Hematopoietic multipotent progenitor cell treated with erythropoietin and hydrocortisone succinate and interleukin-3 and kit ligand, for 4 days (in vitro differentiated cells): ENCODE data around the gene AKAP12.
A peak's percentile ranks its signal among the peaks of the same experiment; 100 is the strongest.
"Not testable (repeated sequence)": the region's sequence is repeated elsewhere in the genome, so short reads cannot be mapped to it uniquely, and the experiment has no call there.

Experiments used
- DNase-seq: peaks from one replicate; pipeline ENCODE4 v3.0.0-alpha.2; 2015

AKAP12 gene

DNA sequence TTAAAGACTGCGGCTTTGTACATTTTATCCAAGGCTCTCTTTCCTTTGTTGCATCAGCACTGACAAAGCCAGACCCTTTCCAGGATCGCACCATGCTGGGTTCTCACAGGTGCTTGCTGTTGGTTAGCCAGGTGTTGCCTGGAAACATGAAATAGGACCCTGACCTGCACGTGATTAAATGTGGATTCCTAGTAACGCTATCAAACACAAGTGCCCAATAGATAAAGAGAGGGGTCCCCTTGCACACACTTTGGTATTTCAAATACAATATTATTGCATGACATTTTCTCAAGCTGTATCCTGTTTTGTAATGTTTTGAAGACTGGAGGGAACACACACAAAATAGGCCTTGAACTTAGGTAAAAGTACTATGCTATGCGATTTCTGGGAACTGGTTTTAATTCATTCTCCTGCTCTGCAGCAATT is 73.3 kb downstream of the AKAP12 start:
- DNase-seq = peak; percentile 31

DNA sequence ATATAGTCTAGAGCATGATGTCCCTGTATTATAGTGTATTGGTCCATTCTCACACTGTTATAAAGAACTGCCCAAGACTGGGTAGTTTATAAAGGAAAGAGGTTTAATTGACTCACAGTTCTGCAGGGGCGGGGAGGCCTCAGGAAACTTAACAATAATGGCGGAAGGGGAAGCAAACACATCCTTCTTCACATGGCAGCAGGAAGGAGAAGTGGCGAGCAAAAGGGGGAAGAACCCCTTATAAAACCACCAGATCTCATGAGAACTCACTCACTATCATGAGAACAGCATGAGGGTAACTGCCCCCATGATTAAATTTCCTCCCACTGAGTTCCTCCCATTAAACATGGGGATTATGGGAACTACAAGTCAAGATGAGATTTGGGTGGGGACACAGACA is 75.9 kb downstream of the AKAP12 start:
- peak; percentile 48 for DNase-seq

DNA sequence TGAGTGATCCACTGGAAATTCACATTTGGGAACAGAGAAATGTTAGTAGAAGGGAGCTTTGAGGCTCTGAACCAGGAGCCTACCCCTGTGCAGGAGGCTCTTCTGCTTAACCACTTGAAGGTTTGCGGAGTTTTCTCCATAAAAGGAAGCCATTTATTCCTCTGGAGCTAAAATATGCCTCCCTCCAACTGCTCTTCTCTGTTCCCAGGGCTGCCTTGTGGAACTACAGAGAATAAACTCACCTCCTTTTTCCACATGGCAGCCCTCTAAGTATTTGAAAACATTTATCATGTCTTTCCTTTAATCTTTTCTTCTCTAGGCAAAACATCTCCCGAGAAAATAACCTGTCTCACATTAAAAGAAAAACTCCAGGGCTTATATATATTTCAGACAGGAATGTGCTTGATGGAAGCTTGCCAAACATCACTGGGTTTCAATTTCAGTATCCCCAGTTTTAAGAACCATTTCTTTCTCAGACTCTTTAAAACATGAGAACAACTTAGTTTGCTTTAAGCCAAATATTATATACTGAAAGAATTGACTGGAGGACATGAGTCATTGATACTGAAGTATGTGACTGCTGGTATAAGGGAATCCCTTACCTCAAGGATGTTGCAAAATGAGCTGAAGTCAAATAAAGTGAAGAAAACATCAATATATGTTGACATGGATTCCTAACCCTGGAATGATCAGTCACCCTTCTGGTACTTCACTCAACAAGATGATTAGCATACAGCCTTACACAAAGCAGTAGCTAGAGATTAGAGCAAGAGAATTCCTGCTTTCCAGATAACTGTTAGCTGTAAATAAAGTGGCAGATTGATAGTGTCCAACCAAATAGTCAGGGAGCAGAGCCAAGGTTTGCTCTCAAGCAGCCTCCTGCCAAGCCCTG is 77.6 kb downstream of the AKAP12 start:
- no peak for DNase-seq

DNA sequence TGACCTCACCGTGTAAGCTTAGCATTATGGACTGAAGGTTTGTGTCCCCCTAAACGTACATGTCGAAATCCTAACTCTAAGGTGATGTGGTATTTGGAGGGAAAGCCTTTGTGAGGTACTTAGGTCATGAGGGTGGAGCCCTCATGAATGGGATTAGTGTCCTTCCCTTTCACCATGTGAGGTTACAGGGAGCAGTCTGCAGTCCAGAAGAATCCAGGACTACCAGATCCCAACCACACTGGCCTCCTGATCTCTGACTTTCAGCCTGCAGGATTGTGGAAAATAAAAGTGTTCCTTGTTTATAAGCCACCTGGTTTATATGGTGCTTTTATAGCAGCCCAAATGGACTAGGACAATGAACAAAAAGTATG is 78.2 kb downstream of the AKAP12 start:
- no peak for DNase-seq

DNA sequence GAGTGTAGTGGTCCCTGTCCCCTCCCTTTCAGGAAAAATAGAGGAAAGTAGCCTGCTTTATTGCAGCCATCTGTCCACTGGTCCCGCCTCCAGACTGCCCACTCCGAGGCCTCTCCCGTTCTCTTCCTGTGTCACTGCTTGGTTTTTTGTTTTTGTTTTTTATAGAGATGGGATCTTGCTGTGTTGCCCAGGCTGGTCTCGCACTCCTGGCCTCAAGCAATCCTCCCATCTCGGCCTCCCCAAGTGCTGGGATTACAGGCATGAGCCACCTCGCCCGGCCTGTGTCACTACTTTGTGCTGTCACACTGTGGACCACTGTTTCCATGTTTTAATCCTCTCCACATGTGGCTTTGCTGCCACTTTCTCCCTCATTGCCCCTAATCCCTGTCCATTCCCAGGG is 80.4 kb downstream of the AKAP12 start:
- no peak for DNase-seq

DNA sequence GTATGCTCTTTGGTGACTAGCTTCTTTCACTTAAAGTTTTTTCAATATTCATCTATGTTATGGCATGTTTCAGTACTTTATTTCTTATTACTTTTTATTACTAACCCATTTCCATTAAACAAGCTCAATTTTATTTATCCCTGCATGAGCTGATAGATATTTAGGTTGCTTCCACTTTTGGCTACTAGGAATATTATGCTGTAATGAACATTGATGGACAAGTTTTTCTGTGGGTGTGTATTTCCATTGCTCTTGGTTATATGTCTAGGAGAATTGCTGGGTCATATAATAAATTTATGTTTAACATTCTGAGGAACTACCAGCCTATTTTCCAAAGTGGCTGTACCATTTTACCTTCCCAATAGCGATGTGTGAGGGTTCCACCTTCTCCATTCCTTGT is 81.7 kb downstream of the AKAP12 start:
- DNase-seq = no peak

DNA sequence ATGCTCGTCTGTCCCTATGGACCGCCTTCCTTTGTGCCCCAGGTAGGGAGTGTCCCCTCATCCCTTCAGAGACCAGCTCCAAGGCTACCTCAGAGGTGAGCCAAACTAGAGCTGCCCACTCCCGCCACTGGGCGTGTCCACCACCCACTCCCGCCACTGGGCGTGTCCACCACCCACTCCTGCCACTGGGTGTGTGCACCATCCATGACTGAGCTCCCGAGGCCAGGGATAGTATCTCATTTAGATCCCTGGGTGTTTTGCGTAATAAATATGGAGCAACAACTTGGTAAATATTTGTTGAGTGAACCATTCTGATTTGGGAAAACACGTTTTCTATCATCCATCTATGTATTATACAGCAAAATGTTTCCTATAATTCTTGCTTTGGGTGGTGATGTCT is 82.8 kb downstream of the AKAP12 start:
- DNase-seq = no peak

DNA sequence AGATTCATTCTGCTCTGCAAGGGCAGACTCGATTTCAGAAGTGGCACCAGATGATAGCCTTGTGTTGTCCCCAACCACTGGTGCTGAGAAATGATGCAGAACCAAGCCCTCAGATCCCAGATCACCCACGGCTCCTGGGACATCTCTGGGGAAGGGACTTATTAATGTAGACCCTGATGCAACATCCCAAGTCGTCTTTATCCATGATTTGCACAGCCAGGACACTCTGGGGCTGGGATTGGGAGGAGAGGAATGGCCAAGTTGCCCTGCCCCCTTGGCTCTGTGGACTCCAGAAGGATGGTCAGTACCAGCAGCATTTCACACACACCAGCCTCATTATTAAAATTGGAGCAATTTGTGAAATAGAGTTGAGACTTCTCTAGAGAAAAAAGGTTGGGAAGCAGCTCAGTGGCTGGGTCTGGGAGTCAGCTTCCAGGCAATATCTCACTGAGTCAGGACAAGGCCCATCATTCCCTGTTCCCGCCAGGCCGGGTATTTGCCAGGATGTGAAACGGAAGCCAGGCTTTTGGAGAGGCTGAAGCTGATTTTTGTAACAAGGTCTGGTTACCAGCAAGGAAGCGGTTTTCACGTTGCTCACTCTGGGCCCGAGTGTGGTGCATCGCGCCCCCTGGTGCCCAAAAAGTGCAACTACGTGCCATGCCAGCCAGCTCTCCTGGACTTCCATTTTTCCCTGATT is 84.2 kb downstream of the AKAP12 start:
- peak; percentile 80 for DNase-seq

DNA sequence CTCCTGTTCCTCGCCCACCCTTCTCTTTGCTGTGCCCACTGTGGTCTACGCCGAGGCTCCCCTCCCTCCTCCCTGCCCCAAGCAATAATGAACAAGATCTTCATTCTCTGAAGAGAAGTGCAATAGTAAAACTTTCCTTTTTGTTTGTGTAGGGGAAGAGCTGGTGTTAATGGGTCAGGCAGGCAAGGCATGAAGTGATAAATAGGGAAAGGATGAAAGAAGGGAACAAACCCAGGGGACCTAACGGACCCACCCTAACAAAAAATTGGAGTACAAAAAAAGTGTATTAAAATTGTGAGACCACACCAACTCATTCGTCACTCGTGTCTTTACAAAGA is 84.7 kb downstream of the AKAP12 start:
- DNase-seq = peak; percentile 6

DNA sequence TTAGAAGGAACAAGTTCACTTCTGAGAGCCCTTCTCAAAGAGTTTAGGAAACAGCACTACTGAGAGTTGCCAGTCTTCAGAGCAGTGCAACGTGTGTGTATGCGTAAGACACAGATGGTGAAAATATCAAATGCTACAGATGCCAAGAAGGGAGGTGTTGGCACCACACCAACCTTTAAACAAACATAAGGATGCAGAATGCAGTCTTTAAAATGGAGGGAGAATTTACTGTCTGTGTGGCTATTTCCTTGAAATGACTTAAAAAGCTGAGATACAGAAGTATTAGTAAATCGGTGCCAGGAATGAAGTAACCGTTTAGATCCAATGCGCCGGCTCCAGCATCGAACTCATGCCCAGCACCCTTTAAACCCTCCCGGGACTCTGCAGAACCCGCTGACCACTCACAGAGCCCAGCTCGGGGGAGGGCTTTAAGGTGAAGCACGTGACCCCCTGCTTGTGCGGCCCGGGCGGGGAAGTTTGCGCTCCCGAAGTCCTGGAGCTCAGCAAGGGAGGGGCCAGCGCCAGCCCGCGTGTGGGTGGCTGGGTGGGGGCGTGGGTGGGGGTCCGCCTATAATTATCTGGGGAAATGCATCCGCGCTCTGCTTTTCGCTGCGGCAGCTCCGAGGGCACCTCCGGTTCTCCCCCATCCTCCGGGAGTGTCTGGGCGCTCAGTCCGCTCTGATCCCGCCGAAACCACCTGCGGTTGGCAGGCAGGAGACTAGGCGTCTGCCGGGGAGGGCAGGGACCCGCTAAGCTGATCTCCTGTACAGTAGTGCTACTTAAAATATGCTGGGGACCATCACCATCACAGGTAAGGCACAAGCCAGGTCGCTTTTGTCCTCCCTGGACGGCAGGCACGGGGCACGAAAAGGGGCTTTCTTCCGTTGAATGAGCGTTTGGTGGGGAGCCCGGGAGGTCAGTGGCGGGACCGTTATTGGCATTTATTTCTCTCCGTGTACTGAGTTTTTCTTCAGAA is 85.6 kb downstream of the AKAP12 start:
- peak; percentile 36 for DNase-seq

DNA sequence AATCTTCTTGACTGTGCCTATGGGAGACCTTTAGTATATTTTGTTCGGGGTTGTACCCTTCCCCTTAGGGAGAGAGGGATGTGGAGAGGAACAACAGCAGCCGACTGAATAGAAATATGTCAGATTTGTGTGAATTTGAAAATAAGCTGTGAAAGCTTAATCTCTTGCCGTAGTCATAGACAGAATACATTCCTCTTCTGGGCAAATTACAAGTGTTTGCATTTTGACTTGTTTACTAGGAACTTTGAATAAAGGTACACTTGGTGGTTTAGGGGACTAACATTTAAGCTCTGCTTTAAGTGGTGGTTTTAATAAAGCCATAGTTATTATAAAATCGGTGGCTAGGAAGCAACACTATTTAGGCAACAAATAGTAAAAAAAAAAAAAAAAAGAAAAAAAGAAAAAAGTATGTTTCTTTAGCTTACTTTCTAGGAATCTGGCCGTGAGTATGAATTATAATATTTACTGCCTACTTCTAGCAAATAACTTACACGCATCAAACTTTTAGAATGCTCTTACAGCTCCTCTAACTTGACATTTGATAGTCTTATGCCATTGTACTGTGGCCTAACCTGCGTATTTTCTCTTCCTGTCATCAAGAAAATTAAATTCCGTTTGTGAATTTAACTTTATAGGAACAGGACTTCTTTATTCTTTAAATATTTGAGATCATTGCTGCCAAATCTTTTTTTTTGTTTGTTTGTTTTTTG is 86.5 kb downstream of the AKAP12 start:
- DNase-seq = no peak

DNA sequence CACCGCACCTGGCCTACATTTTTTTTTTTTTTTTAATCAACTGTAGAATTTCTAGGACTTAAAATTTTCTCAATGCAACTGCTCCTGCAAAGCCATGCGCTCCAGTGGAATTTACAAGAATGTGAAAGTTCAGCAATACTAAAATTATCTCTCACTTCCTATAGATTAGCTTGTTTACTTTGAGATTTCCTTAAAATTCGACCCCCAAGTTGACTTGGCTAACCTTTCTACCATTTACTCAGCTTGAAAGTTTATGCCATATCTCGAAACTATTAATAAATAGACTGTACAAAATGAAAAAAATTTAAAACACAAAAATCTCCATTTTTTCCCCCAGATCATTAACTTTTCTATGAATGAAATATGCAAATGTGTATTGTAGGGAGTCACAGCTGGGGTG is 87.3 kb downstream of the AKAP12 start:
- DNase-seq = no peak

DNA sequence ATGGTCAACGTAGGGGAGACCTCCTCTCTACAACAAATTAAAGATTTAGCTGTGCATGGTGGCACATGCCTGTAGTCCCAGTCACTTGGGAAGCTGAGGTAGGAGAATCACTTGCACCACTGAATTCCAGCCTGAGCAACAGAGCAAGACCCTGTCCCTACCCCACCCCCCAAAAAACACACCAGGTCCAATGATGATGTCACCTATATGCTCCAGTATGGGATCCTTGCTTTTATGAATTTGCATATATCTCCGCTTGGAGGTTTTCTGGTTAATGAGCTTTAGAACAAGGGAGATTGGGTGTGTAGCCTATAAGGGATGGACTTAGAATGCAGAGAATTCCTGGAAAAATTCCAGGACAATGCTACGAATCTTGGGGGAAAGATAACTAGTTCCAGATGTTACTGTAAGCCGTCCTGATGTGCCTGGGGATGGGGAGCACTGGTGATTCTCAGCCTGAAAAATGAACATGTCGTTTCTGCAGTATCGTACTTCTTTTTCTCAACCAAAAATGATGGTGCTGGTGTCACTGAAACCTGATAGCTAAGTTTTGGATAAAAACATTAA is 90.4 kb downstream of the AKAP12 start:
- no peak for DNase-seq

DNA sequence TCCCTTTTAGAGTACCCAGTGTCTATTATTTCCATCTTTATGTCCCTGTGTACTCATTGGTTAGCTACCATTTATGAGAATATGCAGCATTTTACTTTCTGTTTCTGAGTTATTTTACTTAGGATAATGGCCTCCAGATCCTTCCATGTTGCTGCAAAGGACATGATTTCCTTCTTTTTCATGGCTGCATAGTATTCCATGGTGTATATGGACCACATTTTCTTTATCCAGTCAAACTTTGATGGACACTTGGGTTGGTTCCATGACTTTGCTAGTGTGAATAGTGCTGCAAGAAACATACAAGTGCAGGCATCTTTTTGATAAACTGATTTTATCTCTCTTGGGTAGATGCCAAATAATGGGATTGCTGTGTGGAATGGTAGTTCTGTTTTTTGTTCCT is 96.2 kb downstream of the AKAP12 start:
- no peak for DNase-seq

DNA sequence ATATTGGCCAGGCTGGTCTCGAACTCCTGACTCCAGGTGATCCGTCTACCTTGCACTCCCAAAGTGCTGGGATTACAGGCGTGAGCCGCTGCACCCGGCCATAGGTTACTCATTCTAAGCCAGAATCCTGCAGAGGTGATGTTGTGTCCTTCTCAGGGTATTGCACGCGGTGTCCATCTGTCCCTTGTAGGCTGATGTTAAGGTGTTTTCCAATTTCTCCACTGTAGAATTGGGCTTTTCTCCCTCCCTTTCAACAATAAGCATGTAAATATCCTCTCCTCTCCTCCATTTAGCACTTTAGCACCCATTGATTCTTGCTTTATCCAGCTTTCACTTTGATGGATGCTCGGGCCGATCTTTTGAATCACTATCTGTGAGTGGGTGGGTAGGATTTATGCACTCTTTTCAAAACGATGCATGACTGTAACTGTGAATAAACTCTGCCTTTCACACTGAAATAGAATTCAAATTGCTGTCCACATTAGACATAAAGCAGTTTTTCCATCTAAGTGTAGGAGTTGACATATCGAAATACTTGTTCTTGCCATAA is 99.0 kb downstream of the AKAP12 start:
- DNase-seq = no peak

DNA sequence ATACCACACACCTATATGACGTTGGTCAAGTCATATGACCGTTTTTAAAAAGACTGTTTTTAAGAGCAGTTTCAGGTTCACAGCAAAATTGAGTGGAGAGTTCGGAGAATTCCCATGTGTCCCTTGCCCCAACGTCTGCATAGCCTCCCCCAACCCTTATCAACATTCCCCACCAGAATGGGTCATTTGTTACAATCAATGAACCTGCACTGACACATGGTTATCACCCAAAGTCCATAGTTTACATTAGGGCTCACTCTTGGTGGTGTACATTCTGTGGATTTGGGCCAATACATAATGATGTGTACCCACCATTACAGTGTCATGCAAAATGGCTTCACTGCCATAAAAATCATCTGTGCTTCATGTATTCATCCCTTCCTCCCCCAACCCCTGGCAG is 99.6 kb downstream of the AKAP12 start:
- DNase-seq = no peak

DNA sequence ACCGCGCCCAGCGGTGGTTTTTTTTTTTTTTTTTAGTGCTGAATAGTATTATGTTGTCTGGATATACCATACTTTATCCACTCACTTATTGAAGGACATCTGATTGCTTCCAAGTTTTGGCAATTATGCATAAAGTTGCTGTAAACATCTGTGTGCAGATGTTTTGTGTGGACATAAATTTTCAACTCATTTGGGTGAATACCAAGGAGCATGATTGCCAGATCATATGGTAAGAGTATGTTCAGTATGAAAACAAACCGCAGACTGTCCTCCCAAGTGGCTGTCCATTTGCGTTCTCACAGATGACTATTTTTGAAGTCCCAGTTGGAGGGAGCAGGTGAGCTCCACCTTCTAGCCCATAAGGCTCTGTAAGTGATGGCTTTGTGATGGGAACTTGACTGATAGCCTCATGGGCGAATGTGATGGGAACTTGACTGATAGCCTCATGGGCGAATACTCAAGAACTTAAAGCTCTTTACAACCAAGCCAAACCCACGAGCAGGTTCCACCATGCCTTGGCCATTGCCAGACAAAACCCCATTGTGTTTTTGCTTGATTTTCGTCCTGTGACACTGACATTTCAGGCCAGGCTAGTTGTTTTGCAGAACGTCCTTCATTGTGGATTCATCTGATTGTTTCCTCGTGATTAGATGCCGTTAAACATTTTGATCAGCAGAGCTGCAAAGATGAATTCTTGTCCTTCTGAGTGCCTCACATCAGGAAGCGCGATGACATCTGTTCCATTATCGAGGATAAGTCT is 100.6 kb downstream of the AKAP12 start:
- no peak for DNase-seq

DNA sequence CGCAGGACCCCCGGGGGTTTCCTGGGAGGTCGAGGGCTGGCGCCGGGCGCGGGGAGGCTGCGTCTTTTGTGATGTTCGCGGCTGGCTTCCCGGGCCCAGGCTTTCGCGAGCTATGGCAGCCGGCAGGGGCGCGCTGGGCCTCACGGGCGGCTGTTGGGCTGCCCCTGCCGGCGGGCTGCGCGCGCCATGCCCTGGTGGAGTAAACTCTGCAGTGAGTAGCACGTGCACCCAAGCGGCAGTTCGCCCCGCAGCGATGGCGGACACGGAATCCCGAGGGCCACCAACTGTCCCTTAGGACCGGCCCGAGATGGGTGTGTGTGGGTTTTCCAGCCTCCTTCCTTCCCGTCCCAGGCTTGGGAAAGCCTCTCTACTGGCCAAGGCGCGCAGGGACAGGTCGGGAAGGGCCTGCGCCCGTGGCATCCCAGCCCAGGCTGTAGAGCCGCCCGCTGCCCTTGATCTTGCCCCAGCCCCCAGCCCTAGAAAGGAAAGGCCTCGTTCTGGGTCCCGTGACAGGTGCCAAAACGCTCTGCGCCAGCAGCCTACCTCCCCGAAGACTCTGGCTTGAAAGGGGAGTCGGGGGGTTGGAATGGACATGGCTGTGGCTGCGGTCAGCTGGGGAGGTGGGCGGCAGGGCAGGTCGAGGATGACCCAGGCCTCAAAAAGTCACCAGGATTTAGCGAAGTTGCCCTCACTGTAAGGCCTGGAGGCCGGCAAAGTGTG is 101.9 kb downstream of the AKAP12 start:
- DNase-seq = no peak

DNA sequence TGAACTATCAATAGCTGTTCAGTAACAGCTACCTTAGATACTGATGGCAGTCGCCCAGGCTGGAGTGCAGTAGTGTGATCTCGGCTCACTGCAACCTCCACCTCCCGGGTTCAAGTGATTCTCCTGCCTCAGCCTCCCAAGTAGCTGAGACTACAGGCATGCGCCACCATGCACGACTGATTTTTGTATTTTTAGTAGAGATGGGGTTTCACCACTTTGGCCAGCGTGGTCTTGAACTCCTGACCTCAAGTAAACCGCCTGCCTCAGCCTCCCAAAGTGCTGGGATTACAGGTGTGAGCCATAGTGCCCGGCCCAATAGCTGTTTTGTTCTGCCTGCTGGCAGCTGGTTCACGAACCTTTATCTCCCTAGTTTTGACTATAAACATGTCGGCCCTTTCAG is 103.0 kb downstream of the AKAP12 start:
- not testable (repeated sequence) for DNase-seq

DNA sequence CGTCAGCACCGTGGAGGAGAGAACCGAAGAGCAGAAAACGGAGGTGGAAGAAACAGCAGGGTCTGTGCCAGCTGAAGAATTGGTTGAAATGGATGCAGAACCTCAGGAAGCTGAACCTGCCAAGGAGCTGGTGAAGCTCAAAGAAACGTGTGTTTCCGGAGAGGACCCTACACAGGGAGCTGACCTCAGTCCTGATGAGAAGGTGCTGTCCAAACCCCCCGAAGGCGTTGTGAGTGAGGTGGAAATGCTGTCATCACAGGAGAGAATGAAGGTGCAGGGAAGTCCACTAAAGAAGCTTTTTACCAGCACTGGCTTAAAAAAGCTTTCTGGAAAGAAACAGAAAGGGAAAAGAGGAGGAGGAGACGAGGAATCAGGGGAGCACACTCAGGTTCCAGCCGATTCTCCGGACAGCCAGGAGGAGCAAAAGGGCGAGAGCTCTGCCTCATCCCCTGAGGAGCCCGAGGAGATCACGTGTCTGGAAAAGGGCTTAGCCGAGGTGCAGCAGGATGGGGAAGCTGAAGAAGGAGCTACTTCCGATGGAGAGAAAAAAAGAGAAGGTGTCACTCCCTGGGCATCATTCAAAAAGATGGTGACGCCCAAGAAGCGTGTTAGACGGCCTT is 110.0 kb downstream of the AKAP12 start:
- DNase-seq = no peak
